Vagina (tissue), 2 donors: ENCODE data around the gene DBI. TPM values are rescaled to one million over a fixed set of nuclear protein-coding genes. Genes with fewer than 3 reads are reported as not detected.

Experiments used
- DNase-seq, 2 donors: peaks; one replicate each; pipeline ENCODE4 v3.0.0-alpha.2; 2017; ENCODE audit errors: extremely low spot score in 2 of 2
- H3K27ac ChIP-seq: fragments of 200-600 bp; sonication (generic); one replicate; pipeline ENCODE4 v1.5.1; 2019
- H3K27me3 ChIP-seq: fragments of 200-600 bp; sonication (generic); one replicate; pipeline ENCODE4 v1.5.1; 2019
- H3K36me3 ChIP-seq, 2 donors: fragments of 200-600 bp; sonication (generic); one replicate each; pipeline ENCODE4 v1.5.1; 2017 to 2019
- H3K4me1 ChIP-seq: fragments of 200-600 bp; sonication (generic); one replicate; pipeline ENCODE4 v1.5.1; 2019
- H3K4me3 ChIP-seq, 2 donors: fragments of 200-600 bp; sonication (generic); 1 replicate in 1 of 2; 2 replicates in 1 of 2; pipeline ENCODE4 v1.5.1; 2016 to 2019
- H3K9me3 ChIP-seq: fragments of 200-600 bp; sonication (generic); one replicate; pipeline ENCODE4 v1.5.1; 2019
- CTCF ChIP-seq, 3 experiments: fragments of 450-650 bp in 2 of 3; fragments of 200-600 bp in 1 of 3; sonication (generic) in 1 of 3; IDR thresholded peaks; one replicate each; pipeline ENCODE4 v1.5.1; 2017 to 2019; ENCODE audit warnings: antibody characterized with exemption in 3 of 3, mild to moderate bottlenecking in 2 of 3, moderate library complexity in 2 of 3
- POLR2A ChIP-seq, 2 donors: fragments of 450-650 bp; IDR thresholded peaks; one replicate each; pipeline ENCODE4 v1.6.1; 2017; ENCODE audit warnings: antibody characterized with exemption in 2 of 2, mild to moderate bottlenecking in 2 of 2, moderate library complexity in 2 of 2
- POLR2AphosphoS5 ChIP-seq, 2 donors: sonication (generic); formaldehyde crosslinking; IDR thresholded peaks; one replicate each; pipeline ENCODE4 v1.9.0; 2017; ENCODE audit warnings: antibody characterized with exemption in 2 of 2, mild to moderate bottlenecking in 2 of 2, low read depth in 1 of 2; ENCODE audit not compliant: insufficient read depth in 1 of 2
- intact Hi-C: fragments of 100-400 bp; cut with DNase I; formaldehyde crosslinking; loops from one replicate; pipeline ENCODE4 v1.15.1; 2023
- total RNA-seq: library from RNA; depleted of rRNA; stranded (reverse); fragments of >200 nt; gene quantifications from one replicate; pipeline ENCODE4 v1.2.3, GENCODE V29; 2016

The DBI gene
- total RNA-seq, 1 donor from 2014 or later: 117 TPM

DNA sequence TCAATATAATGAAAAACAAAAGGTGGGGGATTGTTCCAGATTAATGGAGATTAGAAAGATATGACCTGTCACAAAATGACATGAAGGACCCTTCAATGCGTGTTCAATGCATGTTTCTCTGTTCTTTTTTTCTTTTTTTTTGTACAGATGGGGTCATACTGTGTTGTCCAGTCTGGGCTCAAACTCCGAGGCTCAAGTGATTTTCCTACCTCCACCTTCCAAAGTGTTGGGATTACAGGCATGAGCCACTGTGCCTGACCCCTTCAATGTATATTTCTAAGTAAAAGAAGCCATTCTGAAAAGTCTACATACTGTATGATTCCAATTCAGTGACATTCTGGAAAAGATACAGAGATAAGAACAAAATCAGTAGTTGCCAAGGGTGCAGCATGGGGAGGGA lies 32.9 kb upstream of the DBI start:
- Histone ChIP-seq H3K4me3 (no peak overlapping the region), H3K36me3 (peaks cover 0 to 6% of the 10 kb centered on the region in 2 donors), H3K9me3 (no peaks in the 10 kb centered on the region), H3K4me1 (no peaks in the 10 kb centered on the region), H3K27ac (no peak overlapping the region), H3K27me3 (no peaks in the 10 kb centered on the region)
- no peak for TF ChIP-seq POLR2A (IDR thresholded peaks at IDR 0.05)
- TF ChIP-seq POLR2AphosphoS5 (IDR thresholded peaks at IDR 0.05; ENCODE audit: insufficient read depth in 1 of 2, low read depth in 1 of 2): no peak
- no peak for TF ChIP-seq CTCF (IDR thresholded peaks at IDR 0.05)
- intact Hi-C loops: no loop called here
- no peak for DNase-seq

GRCh38 chr2:119337749-119338148 lies 29.0 kb upstream of the DBI start:
- Histone ChIP-seq H3K27me3 (no peaks in the 10 kb centered on the region), H3K27ac (no peak overlapping the region), H3K4me3 (no peak overlapping the region), H3K4me1 (no peaks in the 10 kb centered on the region), H3K36me3 (peaks cover 0 to 6% of the 10 kb centered on the region in 2 donors), H3K9me3 (no peaks in the 10 kb centered on the region)
- DNase-seq: no peak
- TF ChIP-seq POLR2A (IDR thresholded peaks at IDR 0.05): no peak
- TF ChIP-seq CTCF (IDR thresholded peaks at IDR 0.05): no peak
- TF ChIP-seq POLR2AphosphoS5 (IDR thresholded peaks at IDR 0.05; ENCODE audit: insufficient read depth in 1 of 2, low read depth in 1 of 2): no peak
- intact Hi-C loops: no loop called here

DNA sequence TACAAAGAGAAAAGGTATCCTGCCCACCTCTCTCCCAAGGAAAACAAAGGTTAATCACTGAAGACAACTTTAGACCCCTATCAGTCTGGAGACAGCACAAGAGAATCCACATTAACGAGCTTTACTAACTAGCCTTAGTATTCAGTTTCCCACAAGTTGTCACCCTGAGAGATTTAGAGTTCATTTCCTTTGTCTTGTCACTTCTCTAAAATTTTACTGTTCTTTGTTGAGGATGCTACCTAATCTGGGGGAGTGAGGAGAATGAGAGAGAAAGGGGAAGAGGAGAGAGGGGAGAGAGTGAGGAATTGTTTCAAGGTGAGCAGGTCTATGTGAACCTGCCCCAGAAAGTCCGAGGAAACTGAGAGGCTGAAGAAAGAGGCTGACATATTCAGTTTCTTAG lies 28.5 kb upstream of the DBI start:
- Histone ChIP-seq H3K27ac (no peak overlapping the region), H3K27me3 (no peaks in the 10 kb centered on the region), H3K36me3 (peaks cover 0 to 6% of the 10 kb centered on the region in 2 donors), H3K4me1 (no peaks in the 10 kb centered on the region), H3K4me3 (no peak overlapping the region), H3K9me3 (no peaks in the 10 kb centered on the region)
- TF ChIP-seq POLR2AphosphoS5 (IDR thresholded peaks at IDR 0.05; ENCODE audit: insufficient read depth in 1 of 2, low read depth in 1 of 2) (no peak), CTCF (IDR thresholded peaks at IDR 0.05) (no peak), POLR2A (IDR thresholded peaks at IDR 0.05) (no peak)
- intact Hi-C loops: no loop called here
- DNase-seq: no peak

GRCh38 chr2:119338826-119339561 lies 27.8 kb upstream of the DBI start:
- no peaks in the 10 kb centered on the region for H3K4me1 ChIP-seq
- H3K4me3 ChIP-seq: no peak overlapping the region
- no peaks in the 10 kb centered on the region for H3K9me3 ChIP-seq
- H3K36me3 ChIP-seq: peaks cover 0 to 6% of the 10 kb centered on the region in 2 donors
- no peak for DNase-seq
- intact Hi-C loops: no loop called here
- TF ChIP-seq POLR2AphosphoS5 (IDR thresholded peaks at IDR 0.05; ENCODE audit: insufficient read depth in 1 of 2, low read depth in 1 of 2) (no peak), CTCF (IDR thresholded peaks at IDR 0.05) (no peak)
- no peaks in the 10 kb centered on the region for H3K27me3 ChIP-seq
- no peak overlapping the region for H3K27ac ChIP-seq

DNA sequence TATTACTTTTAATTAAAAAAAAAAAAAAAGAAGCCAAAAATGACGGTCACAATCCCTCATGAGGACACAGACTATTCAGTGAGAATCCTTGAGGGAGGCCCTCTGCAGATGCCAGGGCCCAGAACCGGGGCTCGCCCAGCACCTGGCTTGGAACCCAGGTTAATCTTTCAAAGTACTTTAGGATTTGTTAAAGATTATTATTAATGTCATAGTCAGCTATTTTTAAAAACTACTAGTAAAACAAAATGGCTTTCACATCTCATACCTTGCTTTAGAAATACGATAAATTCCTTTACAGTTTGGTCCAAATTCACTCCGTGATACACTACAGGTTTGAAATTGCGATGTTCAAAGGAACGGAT lies 27.2 kb upstream of the DBI start:
- TF ChIP-seq POLR2A (IDR thresholded peaks at IDR 0.05) (no peak), CTCF (IDR thresholded peaks at IDR 0.05) (no peak), POLR2AphosphoS5 (IDR thresholded peaks at IDR 0.05; ENCODE audit: insufficient read depth in 1 of 2, low read depth in 1 of 2) (no peak)
- intact Hi-C loops: no loop called here
- DNase-seq: no peak
- H3K9me3 ChIP-seq: no peaks in the 10 kb centered on the region
- no peak overlapping the region for H3K27ac ChIP-seq
- peaks cover 0 to 6% of the 10 kb centered on the region in 2 donors for H3K36me3 ChIP-seq
- H3K4me3 ChIP-seq: no peak overlapping the region
- no peaks in the 10 kb centered on the region for H3K27me3 ChIP-seq
- H3K4me1 ChIP-seq: no peaks in the 10 kb centered on the region
